Effector memory CD4-positive, alpha-beta T cell (primary cell): ENCODE measurements around the gene KAT8.
"Not testable (repeated sequence)": the region's sequence is repeated elsewhere in the genome, so short reads cannot be mapped to it uniquely, and the experiment has no call there.

Experiments used
- DNase-seq, 3 donors: peaks; one replicate each; pipeline ENCODE4 v3.0.0-alpha.2; 2020
- H3K27ac ChIP-seq: 2 replicates; pipeline ENCODE4 v1.7.0; 2013; ENCODE audit warnings: mild to moderate bottlenecking, low read length, moderate library complexity; ENCODE audit not compliant: insufficient read depth, poor library complexity, severe bottlenecking
- H3K27me3 ChIP-seq: replicated peaks from 2 replicates; pipeline ENCODE4 v1.7.0; 2013; ENCODE audit warnings: mild to moderate bottlenecking, low read length; ENCODE audit not compliant: insufficient read depth, control insufficient read depth, poor library complexity, severe bottlenecking
- H3K36me3 ChIP-seq: 2 replicates; pipeline ENCODE4 v1.7.0; 2013; ENCODE audit warnings: mild to moderate bottlenecking, low read length, moderate library complexity; ENCODE audit not compliant: control insufficient read depth, insufficient read depth
- H3K4me1 ChIP-seq: 2 replicates; pipeline ENCODE4 v1.7.0; 2013; ENCODE audit warnings: low read length, mild to moderate bottlenecking; ENCODE audit not compliant: control insufficient read depth, insufficient read depth, poor library complexity, severe bottlenecking
- H3K4me3 ChIP-seq: 2 replicates; pipeline ENCODE4 v1.7.0; 2013; ENCODE audit warnings: low read length, low read depth, mild to moderate bottlenecking; ENCODE audit not compliant: insufficient read depth, poor library complexity, severe bottlenecking
- H3K9me3 ChIP-seq: 2 replicates; pipeline ENCODE4 v1.7.0; 2013; ENCODE audit warnings: mild to moderate bottlenecking, low read length, moderate library complexity; ENCODE audit not compliant: control insufficient read depth

KAT8 gene

DNA sequence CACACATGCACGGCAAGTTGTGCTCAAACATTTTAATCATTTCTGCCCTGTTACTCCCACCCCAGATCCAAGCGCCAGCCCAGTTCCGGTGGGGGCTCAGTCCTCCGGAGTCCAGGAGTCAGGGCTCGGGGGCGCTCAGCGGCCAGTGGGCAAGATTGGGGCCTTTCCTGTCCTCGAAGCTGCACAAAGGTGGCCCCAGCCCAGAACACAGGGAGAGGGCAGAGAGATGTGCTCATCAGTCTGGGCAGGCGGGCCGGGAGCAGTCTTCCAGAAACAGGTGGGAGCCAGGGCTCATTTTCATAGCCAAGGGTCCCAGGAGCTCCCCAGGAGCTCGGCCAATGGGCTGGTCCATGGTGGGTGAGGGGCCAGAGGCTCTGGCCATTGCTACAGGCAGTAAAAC is 14.0 kb downstream of the KAT8 start:
- no peaks in the 10 kb centered on the region for H3K9me3 ChIP-seq
- no peak overlapping the region for H3K4me3 ChIP-seq
- H3K27me3 ChIP-seq, result no peaks in the 10 kb centered on the region
- no peak overlapping the region for H3K27ac ChIP-seq
- no peak for DNase-seq
- peaks cover 38% of the 10 kb centered on the region for H3K36me3 ChIP-seq
- no peaks in the 10 kb centered on the region for H3K4me1 ChIP-seq

DNA sequence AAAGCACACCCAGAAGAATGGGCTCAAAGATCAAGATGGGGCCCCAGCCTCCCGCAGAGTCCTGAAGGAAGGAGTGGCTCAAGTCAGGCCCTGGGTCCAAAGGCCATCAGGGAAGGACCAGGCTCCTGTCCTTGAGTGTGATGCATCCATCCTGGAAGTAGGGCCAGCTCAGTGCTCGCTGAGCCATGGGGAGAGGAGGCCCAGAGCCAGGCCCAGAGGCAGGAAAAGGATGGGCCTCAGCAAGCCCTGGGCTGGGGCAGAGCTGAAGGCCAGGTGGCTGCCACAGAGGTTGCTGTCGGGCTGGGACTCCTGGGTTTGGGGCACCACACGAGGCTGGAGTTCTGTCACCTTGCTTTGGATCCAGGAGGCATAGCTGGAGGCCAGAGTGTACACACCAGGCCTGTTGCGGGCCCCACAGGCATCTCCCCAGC is 14.4 kb downstream of the KAT8 start:
- H3K9me3 ChIP-seq, result no peaks in the 10 kb centered on the region
- no peaks in the 10 kb centered on the region for H3K4me1 ChIP-seq
- H3K36me3 ChIP-seq, result peaks cover 38% of the 10 kb centered on the region
- no peaks in the 10 kb centered on the region for H3K27me3 ChIP-seq
- H3K27ac ChIP-seq, result no peak overlapping the region
- H3K4me3 ChIP-seq, result no peak overlapping the region
- DNase-seq, result no peak

DNA sequence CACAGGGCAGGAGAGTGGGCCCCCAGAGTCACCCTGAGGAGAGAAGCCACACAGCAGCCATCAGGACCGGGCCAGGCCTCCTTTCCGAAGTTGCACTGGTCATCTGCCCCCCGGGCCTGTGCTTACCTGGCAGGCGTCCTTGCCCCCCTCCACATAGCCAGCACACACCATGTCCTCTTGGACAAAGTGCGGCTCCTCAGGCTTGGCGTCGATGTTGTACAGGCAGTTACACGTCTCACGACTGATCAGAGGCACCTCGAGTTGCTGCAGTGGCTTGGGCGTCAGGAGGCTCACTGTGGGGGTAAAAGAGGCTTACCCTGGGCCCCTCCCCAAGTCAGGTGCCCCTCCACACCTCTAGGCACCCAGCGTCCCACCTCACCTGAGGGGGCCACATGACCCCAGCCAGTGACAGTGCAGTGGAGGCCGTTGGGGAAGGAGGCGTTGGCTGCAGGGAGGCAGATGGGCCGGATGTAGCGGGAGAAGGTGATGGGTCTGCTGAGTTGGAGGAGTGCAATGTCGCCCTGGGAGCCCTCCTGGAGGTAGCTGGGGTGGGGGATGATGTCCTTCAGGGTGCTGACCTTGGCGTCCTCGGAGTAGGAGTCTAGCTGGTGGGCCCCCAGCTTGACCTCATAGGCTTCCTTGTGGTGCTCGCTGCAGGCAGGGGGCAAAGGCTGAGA is 15.0 kb downstream of the KAT8 start:
- Histone ChIP-seq H3K36me3 (peaks cover 32% of the 10 kb centered on the region), H3K9me3 (no peaks in the 10 kb centered on the region), H3K27ac (no peak overlapping the region), H3K4me1 (no peaks in the 10 kb centered on the region), H3K4me3 (no peak overlapping the region), H3K27me3 (no peaks in the 10 kb centered on the region)
- DNase-seq, result no peak

DNA sequence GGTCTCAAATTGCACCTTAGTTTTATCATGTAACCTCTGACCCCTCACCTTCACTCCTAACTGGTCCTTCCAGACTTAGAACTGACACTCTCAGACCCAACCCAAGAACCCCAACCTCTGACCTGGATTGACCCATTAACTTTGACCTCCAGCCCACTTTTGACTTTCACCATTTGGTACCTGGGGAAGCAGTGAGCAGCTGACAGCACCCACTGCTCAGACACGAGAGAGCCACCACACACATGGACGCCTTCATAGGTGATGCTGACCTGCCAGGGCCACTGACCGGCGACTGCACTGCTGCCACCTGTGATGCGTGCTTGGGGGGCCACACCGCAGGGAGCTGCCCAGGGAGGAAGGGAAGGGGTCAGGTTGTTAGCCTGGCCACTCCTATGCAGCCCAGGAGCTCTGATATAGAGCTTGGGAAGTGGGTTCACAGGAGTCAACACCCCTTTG is 15.6 kb downstream of the KAT8 start:
- H3K4me3 ChIP-seq, result no peak overlapping the region
- peaks cover 25% of the 10 kb centered on the region for H3K36me3 ChIP-seq
- H3K27ac ChIP-seq, result no peak overlapping the region
- H3K4me1 ChIP-seq, result no peaks in the 10 kb centered on the region
- no peak for DNase-seq
- H3K9me3 ChIP-seq, result no peaks in the 10 kb centered on the region
- no peaks in the 10 kb centered on the region for H3K27me3 ChIP-seq

DNA sequence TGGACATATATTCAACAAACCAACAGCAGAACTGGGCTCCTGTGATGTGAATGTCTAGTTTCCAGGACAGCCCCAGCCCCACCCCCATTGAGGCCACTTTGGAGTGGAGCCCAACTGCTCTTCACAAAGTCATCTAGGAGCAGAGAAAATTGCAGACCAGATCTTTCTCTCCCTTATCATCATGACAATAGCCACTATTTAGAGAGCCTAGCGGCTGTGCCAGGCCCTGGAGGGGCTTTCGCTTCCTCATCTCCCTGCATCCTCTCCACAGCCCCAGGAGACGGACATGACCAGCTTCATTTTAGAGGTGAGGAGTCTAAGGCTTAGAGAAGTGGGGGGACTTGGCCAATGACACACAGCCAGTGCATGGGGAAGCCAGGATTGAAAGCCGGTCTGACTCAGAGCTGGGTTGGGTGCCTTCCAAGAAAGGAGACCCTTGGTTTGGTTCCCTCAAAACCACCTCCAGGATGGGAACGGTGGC is 16.7 kb downstream of the KAT8 start:
- Histone ChIP-seq H3K4me1 (no peaks in the 10 kb centered on the region), H3K27ac (no peak overlapping the region)

DNA sequence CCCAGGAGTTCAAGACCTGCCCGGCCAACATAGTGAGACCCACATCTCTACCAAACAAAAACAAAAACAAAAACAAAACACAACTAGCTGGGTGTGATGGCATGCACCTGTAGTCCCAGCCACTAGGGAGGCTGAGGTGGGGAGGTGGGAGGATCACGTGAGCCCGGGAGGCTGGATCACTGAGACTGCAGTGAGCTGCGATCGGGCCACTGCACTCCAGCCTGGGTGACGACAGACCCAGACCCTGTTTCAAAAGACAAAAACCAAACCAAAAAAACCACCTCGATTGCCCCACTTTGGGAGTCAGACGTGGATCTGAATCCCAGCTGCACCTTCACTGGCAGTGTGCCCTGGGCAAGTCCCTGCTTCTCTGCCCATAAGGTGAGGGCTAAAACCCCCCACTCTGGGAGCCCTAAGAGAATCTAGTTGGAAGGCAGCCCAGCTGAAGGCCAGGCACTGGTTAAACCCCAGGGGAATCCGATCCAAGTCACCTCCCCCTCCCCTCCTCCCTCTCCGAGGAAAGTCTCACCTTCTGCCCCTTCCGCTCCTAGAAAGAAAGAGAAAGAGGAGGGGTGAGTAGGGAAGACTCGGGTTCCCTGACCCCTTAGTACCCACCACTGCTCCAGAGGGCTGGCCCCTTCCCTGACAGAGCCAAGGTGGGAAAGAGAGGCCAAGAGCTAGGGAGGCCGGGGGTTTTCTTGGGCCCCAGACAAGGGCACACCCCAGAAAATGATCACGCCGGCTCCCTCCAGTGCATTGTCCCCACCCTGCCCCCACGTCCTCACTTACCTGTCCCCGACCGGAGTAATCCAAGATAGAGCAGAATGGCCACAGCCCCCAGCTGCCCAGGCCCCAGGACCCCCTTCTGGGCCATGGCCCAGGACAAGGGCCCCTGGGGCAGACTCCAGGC is 17.4 kb downstream of the KAT8 start:
- Histone ChIP-seq H3K27ac (no peak overlapping the region), H3K4me1 (no peaks in the 10 kb centered on the region), H3K4me3 (no peak overlapping the region), H3K27me3 (no peaks in the 10 kb centered on the region), H3K36me3 (peaks cover 25% of the 10 kb centered on the region), H3K9me3 (no peaks in the 10 kb centered on the region)
- DNase-seq, result no peak

More for the DNA sequence above, 16.7 kb downstream of the KAT8 start:
- Histone ChIP-seq H3K9me3 (no peaks in the 10 kb centered on the region), H3K36me3 (peaks cover 25% of the 10 kb centered on the region), H3K27me3 (no peaks in the 10 kb centered on the region), H3K4me3 (no peak overlapping the region)
- DNase-seq, result no peak

DNA sequence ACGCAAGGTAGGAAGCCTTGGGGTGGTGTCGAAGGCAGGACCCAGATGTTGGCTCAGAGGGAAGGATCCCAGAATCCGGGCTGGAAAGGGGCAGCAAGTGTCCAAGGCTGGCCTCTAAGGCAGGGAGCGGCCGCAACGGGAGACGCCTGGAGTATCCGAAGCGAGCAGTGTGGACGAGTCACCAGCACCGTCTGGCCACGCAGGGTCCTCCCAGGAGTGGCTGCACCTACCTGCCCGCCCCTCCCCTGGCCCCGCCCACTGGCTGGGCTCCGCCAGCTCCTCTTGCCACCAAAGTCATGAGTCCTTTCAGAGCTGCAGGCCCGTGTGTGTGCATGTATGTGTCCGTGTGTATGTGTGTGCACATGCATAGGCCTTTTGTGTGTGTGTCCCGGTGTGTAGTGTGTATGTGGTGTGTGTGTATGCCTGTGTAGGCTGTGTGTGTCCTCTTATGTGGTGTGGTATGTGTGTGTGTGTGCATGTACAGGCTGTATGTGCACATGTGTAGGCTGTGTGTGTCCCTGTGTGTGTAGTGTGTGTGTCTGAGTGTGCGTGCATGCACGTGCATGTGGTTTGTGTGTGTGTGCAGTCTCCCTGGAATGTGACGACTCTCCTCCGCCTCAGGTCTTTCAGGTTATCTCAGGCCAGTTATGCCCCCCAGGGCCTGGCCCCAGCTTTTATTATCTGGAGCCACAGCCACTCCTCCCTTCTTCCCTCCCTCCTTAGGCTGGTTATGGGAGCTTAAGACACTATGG is 18.2 kb downstream of the KAT8 start, which contains the start of gene PRSS8:
PRSS8 (minus strand) TSS at position 193 of the 752 bp plus-strand sequence. CDS start 229 bp downstream, outside the sequence.
- Histone ChIP-seq H3K4me1 (no peaks in the 10 kb centered on the region), H3K9me3 (no peaks in the 10 kb centered on the region), H3K27me3 (no peaks in the 10 kb centered on the region), H3K4me3 (no peak within 1 kb of the TSS), H3K27ac (no peak within 1 kb of the TSS), H3K36me3 (peaks cover 20% of the 10 kb centered on the region)
- DNase-seq, result no peak

DNA sequence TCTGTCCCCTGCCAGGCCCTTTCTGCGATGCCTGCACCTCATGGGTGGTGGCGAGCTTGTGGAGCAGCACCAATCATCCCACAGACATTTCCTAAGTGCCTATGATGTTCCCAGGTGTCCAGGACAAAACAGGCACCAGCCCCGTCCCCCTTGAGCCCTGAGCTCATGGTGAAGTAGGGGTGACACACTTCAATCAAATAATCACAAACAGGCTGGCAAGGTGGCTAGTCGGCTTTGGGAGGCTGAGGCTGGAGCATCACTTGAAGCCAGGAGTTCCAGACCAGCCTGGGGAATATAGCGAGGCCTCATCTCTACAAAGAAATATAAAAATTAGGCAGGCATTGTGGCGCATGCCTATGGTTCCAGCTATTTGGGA is 18.8 kb downstream of the KAT8 start:
- no peaks in the 10 kb centered on the region for H3K4me1 ChIP-seq
- no peaks in the 10 kb centered on the region for H3K27me3 ChIP-seq
- no peak for DNase-seq
- peaks cover 15% of the 10 kb centered on the region for H3K36me3 ChIP-seq
- no peak overlapping the region for H3K27ac ChIP-seq
- H3K9me3 ChIP-seq, result no peaks in the 10 kb centered on the region
- H3K4me3 ChIP-seq, result no peak overlapping the region

DNA sequence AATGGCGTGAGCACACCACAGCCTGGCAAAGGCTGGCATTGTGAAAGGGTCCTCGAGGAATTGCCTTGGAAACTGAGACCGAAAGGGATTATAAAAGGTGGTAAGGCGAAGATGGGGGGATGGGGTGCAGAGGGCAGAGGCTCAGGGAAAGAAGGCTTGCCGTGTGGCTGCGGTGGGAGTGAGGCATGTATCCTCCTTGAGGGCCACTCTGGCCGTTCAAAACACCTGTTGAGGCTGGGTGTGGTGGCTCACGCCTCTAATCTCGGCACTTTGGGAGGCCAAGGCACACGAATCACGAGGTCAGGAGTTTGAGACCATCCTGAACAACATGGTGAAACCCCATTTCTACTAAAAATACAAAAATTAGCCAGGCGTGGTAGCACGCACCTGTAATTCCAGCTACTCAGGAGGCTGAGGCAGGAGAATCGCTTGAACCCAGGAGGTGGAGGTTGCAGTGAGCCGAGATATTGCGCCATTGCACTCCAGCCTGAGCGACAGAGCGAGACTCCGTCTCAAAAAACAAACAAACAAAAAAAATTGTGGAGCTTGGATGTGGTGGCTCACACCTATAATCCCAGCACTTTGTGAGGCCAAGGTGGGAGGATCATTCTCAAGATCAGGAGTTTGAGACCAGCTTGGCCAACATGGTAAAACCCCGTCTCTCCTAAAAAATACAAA is 19.5 kb downstream of the KAT8 start:
- not testable (repeated sequence) for H3K27me3 ChIP-seq, DNase-seq, H3K36me3 ChIP-seq, H3K9me3 ChIP-seq, H3K4me1 ChIP-seq, H3K4me3 ChIP-seq, H3K27ac ChIP-seq
